GM12878 (cell line): ENCODE data around the gene SNAP23. TPM values are rescaled to one million over a fixed set of nuclear protein-coding genes. Genes with fewer than 3 reads are reported as not detected.
A peak's percentile ranks its signal among the peaks of the same experiment; 100 is the strongest.

Experiments used
- ATAC-seq: fragments of 200-7000 bp; cut with Tn5 transposase; 3 replicates; pipeline ENCODE4 v1.9.1; 2020; ENCODE audit warnings: mild to moderate bottlenecking, moderate library complexity
- BruUV-seq: library from RNA; stranded (reverse); fragments of 400-500 nt; replicated peaks from 2 replicates; lab custom pipeline; 2021; lab: Mats Ljungman, UMichigan
- CTCF ChIA-PET: fragments of 300-600 bp; sonication (Branson Sonifier 250); formaldehyde crosslinking; extraction: SDS; loops from one replicate; lab custom pipeline; 2021; ENCODE audit warnings: inconsistent platforms; lab: Yijun Ruan, JAX
- POLR2A ChIA-PET: fragments of 350-600 bp; formaldehyde crosslinking; extraction: SDS; loops from one replicate; lab custom pipeline; 2021; ENCODE audit warnings: inconsistent platforms; lab: Charles Lee
- RAD21 ChIA-PET: fragments of 300-600 bp; sonication (Branson Sonifier 250); formaldehyde crosslinking; loops from one replicate; lab custom pipeline; 2023; ENCODE audit warnings: antibody characterized with exemption; ENCODE audit not compliant: unreplicated experiment; lab: Charles Lee
- SMC1A ChIA-PET: fragments of 300-600 bp; sonication (Branson Sonifier 250); formaldehyde crosslinking; loops from one replicate; lab custom pipeline; 2023; ENCODE audit not compliant: unreplicated experiment, uncharacterized antibody; lab: Charles Lee
- DNase-seq: peaks from one replicate; pipeline ENCODE4 v3.0.0-alpha.2; 2011; ENCODE audit warnings: low read depth, low spot score
- FAIRE-seq: peaks from 3 replicates; lab custom pipeline; 2011; peaks lifted over from hg19 to GRCh38; lab: Jason Lieb, UNC
- H2AFZ ChIP-seq: 2 replicates; pipeline ENCODE4 v1.6.0; 2011; ENCODE audit warnings: low read depth, low read length, control low read depth; ENCODE audit not compliant: control insufficient read depth
- H3K27ac ChIP-seq: 2 replicates; pipeline ENCODE4 v1.5.1; 2011; ENCODE audit warnings: control low read depth; ENCODE audit not compliant: control insufficient read depth, insufficient read depth
- H3K27me3 ChIP-seq, 2 experiments: replicated peaks in 1 of 2; 2 replicates each; pipeline versions ENCODE4 v1.6.0 to v1.6.1; 2011; ENCODE audit warnings: low read length in 1 of 2; ENCODE audit not compliant: control insufficient read depth in 2 of 2, insufficient read depth in 2 of 2
- H3K36me3 ChIP-seq, 2 experiments: 2 replicates each; pipeline ENCODE4 v1.5.1; 2011; ENCODE audit warnings: low read length in 1 of 2; ENCODE audit not compliant: control insufficient read depth in 2 of 2, insufficient read depth in 2 of 2
- H3K4me1 ChIP-seq: 2 replicates; pipeline ENCODE4 v1.6.1; 2011; ENCODE audit warnings: mild to moderate bottlenecking, low read length, moderate library complexity, mixed read lengths; ENCODE audit not compliant: control insufficient read depth, insufficient read depth
- H3K4me2 ChIP-seq: 2 replicates; pipeline ENCODE4 v1.6.0; 2011; ENCODE audit warnings: control low read depth; ENCODE audit not compliant: control insufficient read depth, insufficient read depth
- H3K4me3 ChIP-seq: fragments of 200-600 bp; sonication (generic); 2 replicates; pipeline ENCODE4 v1.5.1; 2016
- H3K79me2 ChIP-seq: 2 replicates; pipeline ENCODE4 v1.6.0; 2011; ENCODE audit warnings: low read length; ENCODE audit not compliant: control insufficient read depth, insufficient read depth
- H3K9ac ChIP-seq: 2 replicates; pipeline ENCODE4 v1.8.0; 2011; ENCODE audit warnings: low read length, control low read depth, mixed read lengths; ENCODE audit not compliant: control insufficient read depth, insufficient read depth
- H3K9me3 ChIP-seq: replicated peaks from 3 replicates; pipeline ENCODE4 v1.5.1; 2011; ENCODE audit warnings: mild to moderate bottlenecking, low read length; ENCODE audit not compliant: control insufficient read depth, insufficient read depth
- H4K20me1 ChIP-seq: 2 replicates; pipeline ENCODE4 v1.6.0; 2011; ENCODE audit not compliant: control insufficient read depth, insufficient read depth
- KAT2A ChIP-seq: conservative IDR thresholded peaks from 2 replicates; pipeline ENCODE4 v1.6.1; 2011; ENCODE audit warnings: low read depth, low read length; ENCODE audit not compliant: control insufficient read depth
- MEF2B ChIP-seq: fragments of 450-650 bp; IDR thresholded peaks from 2 replicates; pipeline ENCODE4 v1.6.1; 2018; ENCODE audit warnings: mild to moderate bottlenecking, moderate library complexity; ENCODE audit not compliant: partially characterized antibody, poor library complexity, severe bottlenecking
- REST ChIP-seq: IDR thresholded peaks from 2 replicates; pipeline ENCODE4 v1.6.1; 2012; ENCODE audit warnings: mild to moderate bottlenecking, low read depth, low read length
- SMC3 ChIP-seq: IDR thresholded peaks from 2 replicates; pipeline ENCODE4 v1.6.1; 2011; ENCODE audit warnings: low read length, improper control_type of control experiment, borderline replicate concordance
- TARDBP ChIP-seq: IDR thresholded peaks from 2 replicates; pipeline ENCODE4 v1.6.1; 2016; ENCODE audit warnings: borderline replicate concordance
- WGBS: methylation state at CpG from one replicate; pipeline ENCODE4 v1.1.6; 2016; ENCODE audit warnings: low lambda C conversion rate; ENCODE audit not compliant: insufficient replicate concordance, insufficient coverage; ENCODE audit errors: missing lambda C conversion rate; 5-methylcytosine and 5-hydroxymethylcytosine counted together
- in situ Hi-C: fragments of 300-500 bp; cut with MboI; formaldehyde crosslinking; loops from 9 replicates; pipeline ENCODE4 v1.14.3; 2018; ENCODE audit warnings: mixed read lengths
- intact Hi-C: fragments of 100-400 bp; cut with micrococcal nuclease; formaldehyde crosslinking; loops from one replicate; pipeline ENCODE4 v1.14.2; 2022; ENCODE audit not compliant: unreplicated experiment
- polyA plus RNA-seq, 11 experiments: library from polyadenylated mRNA; depleted of rRNA in 4 of 11; unstranded in 6 of 11; stranded (reverse) in 5 of 11; fragments of >200 nt; fragmentation: Nextera tagmentation in 4 of 11; fragmentation: Illumina TruSeq in 1 of 11; extraction: Ambion mirVana in 4 of 11; extraction: Trizol in 1 of 11; gene quantifications; 1 replicate in 1 of 11; 2 replicates in 10 of 11; pipeline versions ENCODE4 v1.2.1 to v1.2.3, GENCODE V29; 2011 to 2016; ENCODE audit warnings: inconsistent platforms in 2 of 11, missing spikeins in 2 of 11, low read depth in 1 of 11
- total RNA-seq, 4 experiments: library from RNA; depleted of rRNA in 3 of 4; stranded (reverse); fragments of >200 nt in 3 of 4; fragmentation: Illumina TruSeq in 1 of 4; extraction: Trizol in 1 of 4; gene quantifications; 2 replicates each; pipeline versions ENCODE4 v1.2.1 to v1.2.3, GENCODE V29; 2013 to 2021

SNAP23 gene
- total and polyA plus RNA-seq, 10 of the 15 experiments (the other 5 are each of a cell fraction or from before 2014, with no cell fraction given) = 51.9 to 127 (median 74.6) TPM

- FAIRE-seq (no peak), ATAC-seq (no peak), DNase-seq (no peak)
- Histone ChIP-seq H3K4me1 (peaks cover 8% of the 10 kb centered on the region), H3K9me3 (no peaks in the 10 kb centered on the region), H3K27ac (0 out of 2 replicates have a peak overlapping the region, but pooled peaks have one; percentile 30), H3K36me3 (no peaks in the 10 kb centered on the region), H3K9ac (no peak overlapping the region), H3K4me2 (peak overlapping the region; percentile 21; the same call in 1 of the 2 replicates), H4K20me1 (no peaks in the 10 kb centered on the region), H3K79me2 (no peaks in the 10 kb centered on the region; the same call in 1 of the 2 replicates), H3K4me3 (no peak overlapping the region), H3K27me3 (no peaks in the 10 kb centered on the region), H2AFZ (no peak overlapping the region)
- TF ChIP-seq KAT2A = no peak
- TF ChIP-seq TARDBP = no peak
- TF ChIP-seq MEF2B = peak; percentile 27
- TF ChIP-seq REST = no peak
- TF ChIP-seq SMC3 = no peak
- WGBS = 0% methylated on average over 3 of the region's 3 CpGs
- ChIA-PET CTCF (interaction anchor here (0.6 to 1.3 kb wide), 3 partner anchors 15 to 201 kb away, joined by 3 to 4 read pairs (median 4); no protein-coding TSS in a partner anchor), POLR2A (interaction anchor here (1.4 kb wide), 1 partner anchor 7 kb away, joined by 3 read pairs; no protein-coding TSS in a partner anchor), SMC1A (interaction anchor here (0.8 to 0.9 kb wide), 2 partner anchors 36 to 193 kb away, joined by 3 to 4 read pairs; no protein-coding TSS in a partner anchor), RAD21 (interaction anchor here (1.1 kb wide), 1 partner anchor 17 kb away, joined by 4 read pairs; no protein-coding TSS in a partner anchor)
- BruUV-seq = no TSS peak
- intact Hi-C loops (no loop called here), in situ Hi-C loops (no loop called here)
Measured at GRCh38 chr15:42456971-42457370, 38.5 kb upstream of the SNAP23 start.
